CD4-positive, alpha-beta T cell (primary cell): ENCODE results near the gene NKAIN4. TPM values are rescaled to one million over a fixed set of nuclear protein-coding genes. Genes with fewer than 3 reads are reported as not detected.
A peak's percentile ranks its signal among the peaks of the same experiment; 100 is the strongest.
"Not testable (repeated sequence)": the region's sequence is repeated elsewhere in the genome, so short reads cannot be mapped to it uniquely, and the experiment has no call there.

Experiments used
- ATAC-seq: fragments of 200-7000 bp; cut with Tn5 transposase; one replicate; pipeline ENCODE4 v1.10.0; 2022; ENCODE audit warnings: mild to moderate bottlenecking; ENCODE audit not compliant: poor library complexity
- CTCF ChIA-PET: fragments of 350-600 bp; sonication (Branson Sonifier 250); formaldehyde crosslinking; loops from one replicate; lab custom pipeline; 2021; ENCODE audit warnings: antibody characterized with exemption, inconsistent platforms; lab: Charles Lee
- POLR2A ChIA-PET: fragments of 350-600 bp; sonication (Branson Sonifier 250); formaldehyde crosslinking; loops from one replicate; lab custom pipeline; 2021; ENCODE audit warnings: antibody characterized with exemption, inconsistent platforms; lab: Charles Lee
- DNase-seq, 14 experiments: peaks; one replicate each; pipeline ENCODE4 v3.0.0-alpha.2; 2013 to 2020; ENCODE audit warnings: mixed read lengths in 2 of 14
- H3K27ac ChIP-seq, 2 donors: one replicate each; pipeline versions ENCODE4 v1.5.1 to v1.7.0; 2013; ENCODE audit warnings: low read length in 2 of 2, low read depth in 1 of 2, mild to moderate bottlenecking in 1 of 2
- H3K27me3 ChIP-seq, 2 experiments: 1 replicate in 1 of 2; 2 replicates in 1 of 2; pipeline versions ENCODE4 v1.6.1 to v1.7.0; 2013; ENCODE audit warnings: low read length in 2 of 2, control low read depth in 1 of 2, mild to moderate bottlenecking in 1 of 2, moderate library complexity in 1 of 2; ENCODE audit not compliant: insufficient read depth in 2 of 2, control insufficient read depth in 1 of 2
- H3K36me3 ChIP-seq: one replicate; pipeline ENCODE4 v1.6.1; 2013; ENCODE audit warnings: low read length, control low read depth; ENCODE audit not compliant: insufficient read depth
- H3K4me1 ChIP-seq: one replicate; pipeline ENCODE4 v1.6.1; 2013; ENCODE audit warnings: low read length, control low read depth; ENCODE audit not compliant: insufficient read depth
- H3K4me3 ChIP-seq: one replicate; pipeline ENCODE4 v1.5.1; 2013; ENCODE audit warnings: mild to moderate bottlenecking, low read length, moderate library complexity
- H3K9me3 ChIP-seq, 2 experiments: 1 replicate in 1 of 2; 2 replicates in 1 of 2; pipeline versions ENCODE4 v1.6.1 to v1.7.0; 2013; ENCODE audit warnings: low read length in 2 of 2, mild to moderate bottlenecking in 2 of 2, control low read depth in 1 of 2, moderate library complexity in 1 of 2; ENCODE audit not compliant: control insufficient read depth in 1 of 2, insufficient read depth in 1 of 2
- H3K27ac Mint-ChIP-seq: one replicate; pipeline ENCODE4 v1.8.0; 2020; ENCODE audit warnings: mixed read lengths
- H3K27me3 Mint-ChIP-seq: one replicate; pipeline ENCODE4 v1.8.0; 2021; ENCODE audit warnings: mixed read lengths
- H3K36me3 Mint-ChIP-seq: one replicate; pipeline ENCODE4 v1.8.0; 2021; ENCODE audit warnings: low read depth, mixed read lengths
- H3K4me1 Mint-ChIP-seq: one replicate; pipeline ENCODE4 v1.8.0; 2021; ENCODE audit warnings: low read depth, mixed read lengths
- H3K4me3 Mint-ChIP-seq: one replicate; pipeline ENCODE4 v1.8.0; 2020; ENCODE audit warnings: mild to moderate bottlenecking, mixed read lengths
- H3K9me3 Mint-ChIP-seq: one replicate; pipeline ENCODE4 v1.8.0; 2020; ENCODE audit warnings: mixed read lengths
- CTCF ChIP-seq: fragments of 200-600 bp; IDR thresholded peaks from one replicate; pipeline ENCODE4 v1.8.0; 2022; ENCODE audit warnings: antibody characterized with exemption, mild to moderate bottlenecking
- intact Hi-C, 2 experiments: fragments of 100-400 bp; cut with DNase I in 1 of 2; cut with micrococcal nuclease in 1 of 2; formaldehyde crosslinking; loops; one replicate each; pipeline versions ENCODE4 v1.15.1 to v1.9.0; 2023 to 2025; cut with DNase I, micrococcal nuclease
- total RNA-seq, 174 experiments: library from RNA in 2 of 174; stranded (reverse) in 2 of 174; gene quantifications; one replicate each; pipeline ENCODE4 v1.2.3 and lab custom pipeline; 2021 to 2026

NKAIN4 gene
- total RNA-seq, 2 experiments from 2014 or later: not detected

- ATAC-seq: peak; percentile 62
Measured at GRCh38 chr20:63223121-63223825, 31.0 kb downstream of the NKAIN4 start.

GRCh38 chr20:63222541-63222940 lies 31.7 kb downstream of the NKAIN4 start:
- Mint-ChIP-seq H3K4me1 (no peaks in the 10 kb centered on the region), H3K27me3 (no peaks in the 10 kb centered on the region), H3K27ac (no peak overlapping the region), H3K36me3 (no peaks in the 10 kb centered on the region), H3K9me3 (no peaks in the 10 kb centered on the region), H3K4me3 (no peak overlapping the region)
- peaks cover 5% of the 10 kb centered on the region for H3K4me1 ChIP-seq
- no peaks in the 10 kb centered on the region for H3K36me3 ChIP-seq
- ChIA-PET POLR2A (no interaction called here), CTCF (interaction anchor here (1.2 to 2.7 kb wide), 4 partner anchors 10 to 159 kb away, joined by 3 to 16 read pairs (median 8); no protein-coding TSS in a partner anchor)
- H3K9me3 ChIP-seq: no peaks in the 10 kb centered on the region
- intact Hi-C loops: no loop called here
- no peak overlapping the region for H3K4me3 ChIP-seq
- H3K27ac ChIP-seq: no peak overlapping the region
- no peak for TF ChIP-seq CTCF
- ATAC-seq: no peak
- no peak for DNase-seq
- no peaks in the 10 kb centered on the region for H3K27me3 ChIP-seq

More at GRCh38 chr20:63223121-63223825, 31.0 kb downstream of the NKAIN4 start:
- ChIA-PET POLR2A (interaction anchor here (1.0 kb wide), 1 partner anchor 48 kb away, joined by 3 read pairs; no protein-coding TSS in a partner anchor), CTCF (interaction anchor here (1.0 to 2.7 kb wide), 8 partner anchors 10 to 158 kb away, joined by 3 to 16 read pairs (median 4); partner anchors contain the start of gene BIRC7)
- no peaks in the 10 kb centered on the region for H3K36me3 Mint-ChIP-seq
- Histone ChIP-seq H3K27me3 (no peaks in the 10 kb centered on the region), H3K4me1 (peaks cover 5% of the 10 kb centered on the region), H3K4me3 (no peak overlapping the region), H3K36me3 (no peaks in the 10 kb centered on the region), H3K9me3 (no peaks in the 10 kb centered on the region), H3K27ac (no peak overlapping the region)
- H3K27ac Mint-ChIP-seq: no peak overlapping the region
- H3K27me3 Mint-ChIP-seq: no peaks in the 10 kb centered on the region
- H3K4me1 Mint-ChIP-seq: no peaks in the 10 kb centered on the region
- DNase-seq: peak; percentile 20 to 71 (median 34)
- H3K4me3 Mint-ChIP-seq: peak overlapping the region; percentile 48
- peak; percentile 90 for TF ChIP-seq CTCF
- intact Hi-C loops: loop anchor here in 1 of 2 experiments (1.0 kb wide), 1 partner anchor 159 kb away; no protein-coding TSS in a partner anchor
- no peaks in the 10 kb centered on the region for H3K9me3 Mint-ChIP-seq

GRCh38 chr20:63221400-63222053 lies 32.7 kb downstream of the NKAIN4 start:
- CTCF ChIA-PET: not testable (repeated sequence)

More at GRCh38 chr20:63221400-63222053, 32.7 kb downstream of the NKAIN4 start:
- H3K36me3 ChIP-seq, H3K4me1 ChIP-seq, H3K27ac Mint-ChIP-seq, H3K9me3 ChIP-seq, intact Hi-C loops, H3K27ac ChIP-seq, H3K27me3 Mint-ChIP-seq, H3K4me3 Mint-ChIP-seq, H3K4me1 Mint-ChIP-seq, H3K9me3 Mint-ChIP-seq, POLR2A ChIA-PET, H3K27me3 ChIP-seq, DNase-seq, H3K36me3 Mint-ChIP-seq, H3K4me3 ChIP-seq, ATAC-seq: not testable (repeated sequence)
